GM12891 (cell line): Measurements from ENCODE around the gene PROB1.
"Not testable (repeated sequence)": the region's sequence is repeated elsewhere in the genome, so short reads cannot be mapped to it uniquely, and the experiment has no call there.

Experiments used
- DNase-seq: peaks from one replicate; pipeline ENCODE4 v3.0.0; 2011; ENCODE audit warnings: low spot score; ENCODE audit not compliant: insufficient read length
- FAIRE-seq: peaks from 2 replicates; lab custom pipeline; 2011; peaks lifted over from hg19 to GRCh38; lab: Jason Lieb, UNC
- PAX5 ChIP-seq: IDR thresholded peaks from 2 replicates; pipeline ENCODE4 v1.6.1; 2011; ENCODE audit warnings: low read length, moderate library complexity, mild to moderate bottlenecking; ENCODE audit not compliant: insufficient read depth, severe bottlenecking
- POLR2A ChIP-seq: IDR thresholded peaks from 2 replicates; pipeline ENCODE4 v1.6.1; 2011; ENCODE audit warnings: low read depth, low read length, control low read depth
- POLR2AphosphoS5 ChIP-seq: IDR thresholded peaks from 2 replicates; pipeline ENCODE4 v1.6.1; 2011; ENCODE audit warnings: low read depth, low read length, control low read depth
- POU2F2 ChIP-seq: IDR thresholded peaks from 2 replicates; pipeline ENCODE4 v1.6.1; 2011; ENCODE audit warnings: low read depth, mild to moderate bottlenecking, control low read depth, low read length, moderate library complexity
- SPI1 ChIP-seq: IDR thresholded peaks from 2 replicates; pipeline ENCODE4 v1.6.1; 2011; ENCODE audit warnings: low read depth, low read length, control low read depth
- TAF1 ChIP-seq: IDR thresholded peaks from 2 replicates; pipeline ENCODE4 v1.6.1; 2011; ENCODE audit warnings: low read depth, low read length, control low read depth

PROB1 gene

DNA sequence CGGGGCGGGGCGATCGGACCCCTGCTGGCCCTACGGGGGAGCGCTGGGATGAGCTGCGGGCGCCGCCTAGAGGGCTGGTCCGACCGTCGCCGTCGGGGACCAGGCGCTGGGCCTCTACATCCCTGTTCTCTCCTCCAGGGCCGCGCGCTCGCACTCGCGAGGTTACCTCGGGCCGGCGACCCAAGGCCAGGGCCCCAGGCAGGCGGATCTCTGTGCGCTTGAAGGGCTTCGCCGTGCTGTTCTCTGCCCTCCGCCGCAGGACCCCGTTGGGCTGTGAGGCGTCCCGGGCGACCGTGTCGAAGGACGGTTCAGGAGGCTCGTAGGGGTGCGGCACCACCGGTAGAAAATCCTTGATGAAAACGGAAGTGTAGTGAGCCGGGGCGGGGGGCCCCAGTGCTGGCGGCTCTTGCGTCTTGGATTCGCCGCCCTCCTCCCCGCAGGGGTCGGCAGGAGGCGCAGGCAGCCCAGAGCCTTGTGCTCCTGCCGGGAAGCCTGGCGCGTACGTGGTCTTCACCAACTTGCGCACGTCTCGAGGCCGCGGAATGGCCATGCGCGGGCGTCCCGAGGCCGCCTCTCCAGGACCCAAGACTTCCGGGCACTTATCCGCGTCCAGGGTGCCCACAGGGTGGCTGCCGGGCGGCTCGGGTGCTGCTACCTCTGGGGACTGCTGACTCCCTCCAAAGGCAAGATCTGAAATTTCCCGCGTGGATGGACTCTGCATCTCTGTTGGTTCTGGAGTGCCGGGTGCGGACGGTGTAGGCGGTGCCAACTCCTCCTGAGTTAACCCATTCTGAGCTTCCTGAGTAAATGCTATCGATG lies 2.0 kb downstream of the PROB1 start:
- TF ChIP-seq POLR2A = no peak
- TF ChIP-seq PAX5 = no peak
- TF ChIP-seq TAF1 = no peak
- TF ChIP-seq SPI1 = peak; percentile 69
- 0 out of 2 replicates have a peak, but pooled peaks have one; percentile 18 for TF ChIP-seq POU2F2
- TF ChIP-seq POLR2AphosphoS5 = no peak; the same call in 1 of the 2 replicates
- peak; percentile 82 for FAIRE-seq
- peak; percentile 89 for DNase-seq

GRCh38 chr5:139392324-139392677 lies 2.6 kb downstream of the PROB1 start:
- no peak for TF ChIP-seq POLR2A
- TF ChIP-seq PAX5 = no peak
- TF ChIP-seq TAF1 = 0 out of 2 replicates have a peak, but pooled peaks have one; percentile 16
- TF ChIP-seq POLR2AphosphoS5 = 0 out of 2 replicates have a peak, but pooled peaks have one; percentile 17
- TF ChIP-seq SPI1 = no peak
- no peak for TF ChIP-seq POU2F2
- FAIRE-seq (peak; percentile 50), DNase-seq (no peak)

DNA sequence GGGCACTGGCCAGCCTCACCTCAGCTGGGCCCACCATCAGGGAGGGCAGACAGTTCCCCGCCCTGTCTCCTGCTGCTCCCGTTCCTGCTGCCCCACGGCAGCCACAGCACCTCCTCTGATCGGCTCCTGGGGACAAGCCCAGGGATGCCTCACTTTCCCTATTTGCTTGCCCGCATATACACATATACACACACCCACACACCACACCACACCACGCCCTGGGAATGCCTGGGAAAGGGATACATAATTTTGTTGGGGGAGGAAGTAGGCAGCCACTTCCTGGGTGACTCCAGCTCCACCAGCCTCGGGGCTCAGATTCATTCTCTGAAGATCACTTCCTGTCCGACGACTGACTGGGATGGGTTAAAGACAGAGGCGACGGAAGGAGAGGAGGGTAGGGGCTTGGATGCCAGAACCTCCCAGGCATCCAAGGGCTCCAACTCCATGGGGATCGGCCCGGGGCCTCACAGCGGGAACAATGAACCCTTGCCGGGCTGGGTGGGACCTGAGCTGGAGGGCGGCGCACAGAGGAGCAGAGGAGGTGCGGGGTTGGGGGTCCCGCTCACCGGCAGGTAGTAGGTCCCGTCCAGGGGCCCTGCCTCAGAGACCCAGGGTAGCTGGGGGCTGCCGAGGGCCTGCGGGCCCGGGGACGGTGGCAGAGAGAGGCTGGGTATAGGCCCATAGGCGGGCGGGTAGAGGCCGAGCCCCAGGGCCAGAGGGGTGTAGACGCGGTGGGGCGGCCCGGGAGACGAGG lies 3.2 kb downstream of the PROB1 start:
- FAIRE-seq = peak; percentile 83
- no peak for DNase-seq
- TF ChIP-seq POLR2AphosphoS5 = peak; percentile 60; the same call in 1 of the 2 replicates
- TF ChIP-seq POLR2A = no peak; the same call in 1 of the 2 replicates
- TF ChIP-seq PAX5 = no peak
- no peak for TF ChIP-seq POU2F2
- peak; percentile 77 for TF ChIP-seq SPI1
- TF ChIP-seq TAF1 = peak; percentile 18; the same call in 1 of the 2 replicates

DNA sequence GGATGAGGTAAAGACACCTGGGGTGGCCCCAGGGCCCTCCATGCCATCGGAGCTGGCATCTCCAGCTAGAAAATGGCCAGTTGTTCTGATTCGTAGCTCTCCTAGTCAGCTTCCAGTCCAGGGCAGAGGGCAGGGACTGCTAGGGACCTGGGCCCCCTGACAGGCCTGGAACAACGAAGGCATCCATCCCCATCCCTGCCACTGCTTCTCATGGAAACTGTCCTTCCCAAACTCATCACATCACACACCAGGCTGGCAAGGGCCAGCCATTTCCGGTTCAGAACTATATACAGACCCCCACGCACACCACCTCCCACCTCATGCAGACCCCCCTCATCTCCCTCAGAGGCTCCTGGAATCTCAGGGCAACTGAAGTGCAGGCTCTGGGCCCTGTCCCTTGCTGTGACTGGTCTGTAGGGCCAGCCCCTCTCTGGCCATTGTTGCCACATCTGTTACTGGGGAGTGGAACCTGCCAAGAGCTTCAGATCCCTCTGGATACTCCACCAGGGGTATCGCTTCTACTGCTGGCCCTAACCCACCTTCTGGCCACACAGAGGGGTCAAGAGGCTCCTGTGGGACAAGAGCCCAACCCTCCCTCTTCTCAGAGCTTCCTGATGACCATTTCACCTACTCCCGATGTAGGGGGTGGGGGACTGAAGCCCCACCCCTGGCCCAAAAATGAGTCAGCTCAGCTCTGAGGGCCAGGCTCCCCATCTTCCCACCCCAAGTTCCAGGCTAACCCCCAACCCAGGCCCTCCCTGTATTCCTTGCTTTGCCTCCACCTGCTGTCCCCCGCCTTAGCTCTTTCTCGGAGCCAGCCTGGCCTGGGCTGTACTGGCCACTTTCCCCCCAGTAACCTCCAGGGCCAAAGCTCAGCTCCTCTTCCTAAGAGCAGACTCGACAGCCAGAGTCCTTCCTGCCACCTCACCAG lies 4.0 kb downstream of the PROB1 start:
- TF ChIP-seq PAX5 = no peak
- TF ChIP-seq POU2F2 = no peak
- no peak for TF ChIP-seq SPI1
- no peak for TF ChIP-seq TAF1
- no peak for TF ChIP-seq POLR2A
- TF ChIP-seq POLR2AphosphoS5 = no peak
- DNase-seq = no peak
- peak; percentile 31 for FAIRE-seq

- TF ChIP-seq POLR2AphosphoS5 (peak; percentile 94), SPI1 (peak; percentile 72), PAX5 (no peak), POU2F2 (peak; percentile 88), POLR2A (peak; percentile 93), TAF1 (peak; percentile 86)
- FAIRE-seq = peak; percentile 99
- peak; percentile 80 for DNase-seq
Observed at GRCh38 chr5:139389701-139390638, 4.9 kb downstream of the PROB1 start, which contains the start of gene MZB1. MZB1 (minus strand) TSS chr5:139389913; CDS start chr5:139389856, 57 bp downstream.

- TF ChIP-seq SPI1 (no peak), POU2F2 (0 out of 2 replicates have a peak, but pooled peaks have one; percentile 32), TAF1 (no peak), PAX5 (no peak), POLR2A (peak; percentile 45; the same call in 1 of the 2 replicates), POLR2AphosphoS5 (peak; percentile 25; the same call in 1 of the 2 replicates)
- DNase-seq (no peak), FAIRE-seq (peak; percentile 52)
Observed at GRCh38 chr5:139388198-139388821, 6.6 kb downstream of the PROB1 start.

- TF ChIP-seq POLR2AphosphoS5 = no peak
- no peak for TF ChIP-seq PAX5
- no peak for TF ChIP-seq POLR2A
- no peak for TF ChIP-seq POU2F2
- TF ChIP-seq TAF1 = no peak
- TF ChIP-seq SPI1 = no peak
- DNase-seq (no peak), FAIRE-seq (peak; percentile 48)
Observed at GRCh38 chr5:139387611-139388197, 7.2 kb downstream of the PROB1 start.

- not testable (repeated sequence) for FAIRE-seq, DNase-seq
Observed at GRCh38 chr5:139386956-139387355, 7.9 kb downstream of the PROB1 start.
